ENCODE results near the gene TMEM108. TPM values are rescaled to one million over a fixed set of nuclear protein-coding genes. Genes with fewer than 3 reads are reported as not detected.

TMEM108 gene
- polyA plus RNA-seq, 1 of the 3 experiments (the other 2 are of a cell fraction), result 8.6 TPM

DNA sequence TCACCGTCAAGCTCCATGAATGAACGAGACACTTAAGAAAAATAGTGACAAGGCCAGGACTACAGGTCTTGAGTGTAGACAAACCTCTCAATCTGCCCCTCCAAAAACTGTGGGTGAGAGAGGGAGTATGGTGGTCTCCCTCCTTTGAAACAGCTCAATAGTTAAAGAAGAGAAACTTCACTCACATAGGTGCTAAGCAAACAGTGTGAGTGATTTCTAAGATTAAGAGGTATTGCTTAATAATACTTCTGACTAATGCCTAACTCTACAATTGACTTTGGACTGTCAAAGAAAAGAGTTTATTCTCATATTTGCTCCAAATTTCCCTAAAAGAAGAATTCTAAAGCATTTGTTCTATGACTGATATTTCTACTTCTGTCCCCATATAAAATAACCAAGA is 17.0 kb upstream of the TMEM108 start:
- no peaks in the 10 kb centered on the region for H3K79me2 ChIP-seq (ENCODE audit: insufficient read depth)
- no peaks in the 10 kb centered on the region for H3K9me3 ChIP-seq
- 78% methylated on average over 2 of the region's 2 CpGs for WGBS (ENCODE audit: low lambda C conversion rate)
- TF ChIP-seq YY1 (IDR thresholded peaks at IDR 0.05; ENCODE audit: low read depth), result no peak
- no peak for TF ChIP-seq USF1 (IDR thresholded peaks at IDR 0.05; ENCODE audit: borderline replicate concordance, low read depth)
- TF ChIP-seq EZH2phosphoT487 (IDR thresholded peaks at IDR 0.05; ENCODE audit: borderline replicate concordance, low read depth), result no peak
- no peak for TF ChIP-seq PBX3 (IDR thresholded peaks at IDR 0.05)
- no peak for TF ChIP-seq TCF12 (IDR thresholded peaks at IDR 0.05)
- no peak for TF ChIP-seq IRF3 (IDR thresholded peaks at IDR 0.05; ENCODE audit: low read depth, low read length)
- TF ChIP-seq SMC3 (IDR thresholded peaks at IDR 0.05; ENCODE audit: low read depth, low read length), result no peak
- TF ChIP-seq, protein P1, sequence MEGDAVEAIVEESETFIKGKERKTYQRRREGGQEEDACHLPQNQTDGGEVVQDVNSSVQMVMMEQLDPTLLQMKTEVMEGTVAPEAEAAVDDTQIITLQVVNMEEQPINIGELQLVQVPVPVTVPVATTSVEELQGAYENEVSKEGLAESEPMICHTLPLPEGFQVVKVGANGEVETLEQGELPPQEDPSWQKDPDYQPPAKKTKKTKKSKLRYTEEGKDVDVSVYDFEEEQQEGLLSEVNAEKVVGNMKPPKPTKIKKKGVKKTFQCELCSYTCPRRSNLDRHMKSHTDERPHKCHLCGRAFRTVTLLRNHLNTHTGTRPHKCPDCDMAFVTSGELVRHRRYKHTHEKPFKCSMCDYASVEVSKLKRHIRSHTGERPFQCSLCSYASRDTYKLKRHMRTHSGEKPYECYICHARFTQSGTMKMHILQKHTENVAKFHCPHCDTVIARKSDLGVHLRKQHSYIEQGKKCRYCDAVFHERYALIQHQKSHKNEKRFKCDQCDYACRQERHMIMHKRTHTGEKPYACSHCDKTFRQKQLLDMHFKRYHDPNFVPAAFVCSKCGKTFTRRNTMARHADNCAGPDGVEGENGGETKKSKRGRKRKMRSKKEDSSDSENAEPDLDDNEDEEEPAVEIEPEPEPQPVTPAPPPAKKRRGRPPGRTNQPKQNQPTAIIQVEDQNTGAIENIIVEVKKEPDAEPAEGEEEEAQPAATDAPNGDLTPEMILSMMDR (IDR thresholded peaks at IDR 0.05), result no peak
- no peak for TF ChIP-seq TEAD4 (IDR thresholded peaks at IDR 0.05; ENCODE audit: borderline replicate concordance, insufficient read depth)
- TF ChIP-seq ELF1 (IDR thresholded peaks at IDR 0.05), result no peak
- no peak for TF ChIP-seq CHD2 (IDR thresholded peaks at IDR 0.05; ENCODE audit: low read length, partially characterized antibody)
- no peak for TF ChIP-seq RAD21 (IDR thresholded peaks at IDR 0.05; ENCODE audit: low read length)
- TF ChIP-seq POLR2AphosphoS5 (IDR thresholded peaks at IDR 0.05; ENCODE audit: low read depth, low read length), result no peak
- no peak for TF ChIP-seq EP300 (IDR thresholded peaks at IDR 0.05; ENCODE audit: borderline replicate concordance in 1 of 2, low read depth in 1 of 2, low read length in 1 of 2)
- TF ChIP-seq, protein P2, sequence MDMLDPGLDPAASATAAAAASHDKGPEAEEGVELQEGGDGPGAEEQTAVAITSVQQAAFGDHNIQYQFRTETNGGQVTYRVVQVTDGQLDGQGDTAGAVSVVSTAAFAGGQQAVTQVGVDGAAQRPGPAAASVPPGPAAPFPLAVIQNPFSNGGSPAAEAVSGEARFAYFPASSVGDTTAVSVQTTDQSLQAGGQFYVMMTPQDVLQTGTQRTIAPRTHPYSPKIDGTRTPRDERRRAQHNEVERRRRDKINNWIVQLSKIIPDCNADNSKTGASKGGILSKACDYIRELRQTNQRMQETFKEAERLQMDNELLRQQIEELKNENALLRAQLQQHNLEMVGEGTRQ (IDR thresholded peaks at IDR 0.05; ENCODE audit: borderline replicate concordance, low read depth, low read length), result no peak
- no peak for TF ChIP-seq JUND (IDR thresholded peaks at IDR 0.05)
- no peak overlapping the region for H3K4me2 ChIP-seq
- no peaks in the 10 kb centered on the region for H3F3A ChIP-seq (replicated peaks; ENCODE audit: insufficient read depth)
- no peak overlapping the region for H3K27ac ChIP-seq (ENCODE audit: low read depth in 2 of 2, low read length in 1 of 2)
- no peaks in the 10 kb centered on the region for H3K9me2 ChIP-seq
- H3K4me1 ChIP-seq (ENCODE audit: control insufficient read depth in 1 of 2, insufficient read depth in 2 of 2, low read depth in 1 of 2, low read length in 1 of 2), result peaks cover 0 to 13% of the 10 kb centered on the region in 2 experiments; a peak in 2 of 4 replicates
- no peak overlapping the region for H2AFZ ChIP-seq (ENCODE audit: low read depth)
- no peaks in the 10 kb centered on the region for H4K20me1 ChIP-seq (ENCODE audit: insufficient read depth)
- no peak overlapping the region for H3K4me3 ChIP-seq (ENCODE audit: low read depth in 2 of 2, low read length in 1 of 2)
- H3K9ac ChIP-seq, result no peak overlapping the region
- POLR2A ChIA-PET, result interaction anchor here (0.6 kb wide), 1 partner anchor 447 kb away, joined by 4 read pairs; no protein-coding TSS in a partner anchor
- CTCF ChIA-PET, result interaction anchor here (1.1 to 1.4 kb wide), 4 partner anchors 16 to 295 kb away, joined by 3 to 7 read pairs (median 5); no protein-coding TSS in a partner anchor
- no peak for DNase-seq
- peaks cover 10% of the 10 kb centered on the region; the same call in 1 of the 2 replicates for H3K27me3 ChIP-seq (ENCODE audit: insufficient read depth)
- H3K36me3 ChIP-seq (replicated peaks in 1 of 2; ENCODE audit: control insufficient read depth in 1 of 2, insufficient read depth in 2 of 2, low read length in 1 of 2), result no peaks in the 10 kb centered on the region

All from SK-N-SH (cell line).